Naive thymus-derived CD4-positive, alpha-beta T cell (primary cell): Measurements from ENCODE around the gene CRLF1. TPM values are rescaled to one million over a fixed set of nuclear protein-coding genes. Genes with fewer than 3 reads are reported as not detected.

Experiments
- ATAC-seq: fragments of 150-1000 bp; cut with Tn5 transposase; 2 replicates; pipeline ENCODE4 v1.10.0; 2021; ENCODE audit warnings: mild to moderate bottlenecking, moderate library complexity
- CTCF ChIA-PET: fragments of 350-600 bp; sonication (Branson Sonifier 250); formaldehyde crosslinking; loops from one replicate; lab custom pipeline; 2021; ENCODE audit warnings: antibody characterized with exemption; lab: Charles Lee
- POLR2A ChIA-PET: fragments of 350-600 bp; sonication (Branson Sonifier 250); formaldehyde crosslinking; loops from one replicate; lab custom pipeline; 2021; ENCODE audit warnings: antibody characterized with exemption, inconsistent platforms; lab: Charles Lee
- DNase-seq, 9 donors: peaks; one replicate each; pipeline versions ENCODE4 v3.0.0 to v3.0.0-alpha.2; 2020 to 2022; ENCODE audit warnings: mixed read lengths in 1 of 9
- H3K27ac ChIP-seq: one replicate; pipeline ENCODE4 v1.7.0; 2013; ENCODE audit warnings: mild to moderate bottlenecking, low read depth, low read length, moderate library complexity
- H3K27me3 ChIP-seq, 2 donors: one replicate each; pipeline ENCODE4 v1.7.0; 2013; ENCODE audit warnings: low read length in 2 of 2, mild to moderate bottlenecking in 2 of 2, moderate library complexity in 2 of 2; ENCODE audit not compliant: control insufficient read depth in 2 of 2, insufficient read depth in 2 of 2
- H3K36me3 ChIP-seq, 3 experiments: 1 replicate in 2 of 3; 2 replicates in 1 of 3; pipeline ENCODE4 v1.7.0; 2013; ENCODE audit warnings: low read length in 3 of 3, mild to moderate bottlenecking in 3 of 3, moderate library complexity in 1 of 3; ENCODE audit not compliant: insufficient read depth in 3 of 3, control insufficient read depth in 2 of 3
- H3K4me1 ChIP-seq, 2 donors: one replicate each; pipeline ENCODE4 v1.7.0; 2013; ENCODE audit warnings: low read length in 2 of 2, mild to moderate bottlenecking in 2 of 2, moderate library complexity in 1 of 2; ENCODE audit not compliant: control insufficient read depth in 2 of 2, insufficient read depth in 2 of 2
- H3K4me3 ChIP-seq: 2 replicates; pipeline ENCODE4 v1.7.0; 2013; ENCODE audit warnings: mild to moderate bottlenecking, low read length
- H3K9me3 ChIP-seq, 3 experiments: 1 replicate in 2 of 3; 2 replicates in 1 of 3; pipeline ENCODE4 v1.7.0; 2013; ENCODE audit warnings: low read length in 3 of 3; ENCODE audit not compliant: control insufficient read depth in 2 of 3
- H3K27ac Mint-ChIP-seq, 9 donors: one replicate each; pipeline ENCODE4 v1.8.0; 2020 to 2022; ENCODE audit warnings: mixed read lengths in 9 of 9, mild to moderate bottlenecking in 8 of 9, moderate library complexity in 5 of 9, inconsistent platforms in 2 of 9
- H3K27me3 Mint-ChIP-seq, 5 donors: one replicate each; pipeline ENCODE4 v1.8.0; 2021 to 2022; ENCODE audit warnings: mixed read lengths in 5 of 5, mild to moderate bottlenecking in 1 of 5
- H3K36me3 Mint-ChIP-seq, 5 donors: one replicate each; pipeline ENCODE4 v1.8.0; 2020 to 2022; ENCODE audit warnings: mixed read lengths in 5 of 5, mild to moderate bottlenecking in 3 of 5, inconsistent platforms in 1 of 5
- H3K4me1 Mint-ChIP-seq, 7 donors: one replicate each; pipeline ENCODE4 v1.8.0; 2020 to 2022; ENCODE audit warnings: mixed read lengths in 7 of 7, mild to moderate bottlenecking in 3 of 7, inconsistent platforms in 1 of 7
- H3K4me3 Mint-ChIP-seq, 10 donors: one replicate each; pipeline ENCODE4 v1.8.0; 2020 to 2022; ENCODE audit warnings: mild to moderate bottlenecking in 10 of 10, mixed read lengths in 10 of 10, moderate library complexity in 6 of 10, inconsistent platforms in 2 of 10
- H3K9me3 Mint-ChIP-seq, 11 donors: one replicate each; pipeline ENCODE4 v1.8.0; 2020 to 2022; ENCODE audit warnings: mixed read lengths in 11 of 11, mild to moderate bottlenecking in 4 of 11, inconsistent platforms in 1 of 11, moderate library complexity in 1 of 11
- intact Hi-C, 2 donors: fragments of 100-400 bp; cut with micrococcal nuclease; formaldehyde crosslinking; loops; one replicate each; pipeline ENCODE4 v1.15.1; 2023
- polyA plus RNA-seq, 2 donors: library from polyadenylated mRNA; unstranded; fragments of 300-500 nt; fragmentation: Illumina TruSeq; gene quantifications; one replicate each; pipeline ENCODE4 v1.2.3, GENCODE V29; 2021
- total RNA-seq, 6 experiments: library from RNA in 5 of 6; stranded (reverse) in 5 of 6; gene quantifications; 1 replicate in 5 of 6; 2 replicates in 1 of 6; pipeline ENCODE4 v1.2.3 and lab custom pipeline; 2021 to 2026

CRLF1 gene
- total and polyA plus RNA-seq, 7 experiments from 2014 or later = 0.28 to 0.49 TPM; not detected in 5

- ATAC-seq (no peak), DNase-seq (peak in 1 of 9 donors; percentile 10)
- Histone ChIP-seq H3K27me3 (no peaks in the 10 kb centered on the region), H3K4me3 (peak within 1 kb of the TSS; percentile 83), H3K36me3 (peaks cover 0 to 5% (median 0%) of the 10 kb centered on the region in 3 experiments), H3K9me3 (no peaks in the 10 kb centered on the region), H3K27ac (peak within 1 kb of the TSS; percentile 88), H3K4me1 (peaks cover 6 to 19% of the 10 kb centered on the region in 2 donors)
- ChIA-PET CTCF (no interaction called here), POLR2A (no interaction called here)
- H3K36me3 Mint-ChIP-seq = no peaks in the 10 kb centered on the region
- intact Hi-C loops = loop anchor here (1.0 to 5.0 kb wide), 17 partner anchors 25 to 770 kb away; partner anchors contain the start of genes ARMC6 (in 2 of the 2), COPE (in 2 of the 2), CRTC1 (in 2 of the 2) and DDX49 (in 2 of the 2)
- peaks cover 0 to 18% (median 3%) of the 10 kb centered on the region in 5 donors for H3K27me3 Mint-ChIP-seq
- peaks cover 23 to 51% (median 36%) of the 10 kb centered on the region in 7 donors for H3K4me1 Mint-ChIP-seq
- H3K9me3 Mint-ChIP-seq = peaks cover 0 to 4% (median 0%) of the 10 kb centered on the region in 11 donors
- H3K27ac Mint-ChIP-seq = peak within 1 kb of the TSS; percentile 70 to 96 (median 90)
- peak within 1 kb of the TSS; percentile 71 to 100 (median 88) for H3K4me3 Mint-ChIP-seq
These were observed 30.5 kb upstream of the CRLF1 start, which contains the start of gene KLHL26 for GRCh38 chr19:18636969-18637629. KLHL26 (plus strand) TSS chr19:18637028; CDS start chr19:18637055, 27 bp downstream.

- H3K27me3 Mint-ChIP-seq = peaks cover 0 to 18% (median 3%) of the 10 kb centered on the region in 5 donors
- peaks cover 23 to 48% (median 36%) of the 10 kb centered on the region in 7 donors for H3K4me1 Mint-ChIP-seq
- Histone ChIP-seq H3K36me3 (peaks cover 0 to 5% (median 0%) of the 10 kb centered on the region in 3 experiments), H3K4me1 (peaks cover 6 to 19% of the 10 kb centered on the region in 2 donors), H3K27ac (peak overlapping the region; percentile 88), H3K9me3 (no peaks in the 10 kb centered on the region), H3K4me3 (peak overlapping the region; percentile 77), H3K27me3 (no peaks in the 10 kb centered on the region)
- ChIA-PET CTCF (no interaction called here), POLR2A (no interaction called here)
- peaks cover 0 to 3% (median 0%) of the 10 kb centered on the region in 11 donors for H3K9me3 Mint-ChIP-seq
- intact Hi-C loops = loop anchor here (1.0 to 5.0 kb wide), 17 partner anchors 24 to 771 kb away; partner anchors contain the start of genes ARMC6 (in 2 of the 2), COPE (in 2 of the 2), CRTC1 (in 2 of the 2) and DDX49 (in 2 of the 2)
- DNase-seq (peak; percentile 97 to 100 (median 98)), ATAC-seq (peak; percentile 95)
- peak overlapping the region; percentile 70 to 96 (median 87) for H3K27ac Mint-ChIP-seq
- H3K4me3 Mint-ChIP-seq = peak overlapping the region; percentile 71 to 100 (median 88)
- no peaks in the 10 kb centered on the region for H3K36me3 Mint-ChIP-seq
These were observed 29.8 kb upstream of the CRLF1 start for GRCh38 chr19:18636183-18636968.

- H3K9me3 Mint-ChIP-seq = peaks cover 0 to 3% (median 0%) of the 10 kb centered on the region in 11 donors
- H3K36me3 Mint-ChIP-seq = no peaks in the 10 kb centered on the region
- Histone ChIP-seq H3K27me3 (no peaks in the 10 kb centered on the region), H3K4me1 (peaks cover 6 to 19% of the 10 kb centered on the region in 2 donors), H3K27ac (no peak overlapping the region), H3K36me3 (peaks cover 0 to 5% (median 0%) of the 10 kb centered on the region in 3 experiments), H3K9me3 (no peaks in the 10 kb centered on the region), H3K4me3 (no peak overlapping the region)
- no peak for ATAC-seq
- CTCF ChIA-PET = no interaction called here
- POLR2A ChIA-PET = no interaction called here
- DNase-seq = no peak
- intact Hi-C loops = loop anchor here (1.0 to 5.0 kb wide), 17 partner anchors 24 to 771 kb away; partner anchors contain the start of genes ARMC6 (in 2 of the 2), COPE (in 2 of the 2), CRTC1 (in 2 of the 2) and DDX49 (in 2 of the 2)
- peak overlapping the region; percentile 70 to 96 (median 87) for H3K27ac Mint-ChIP-seq
- peaks cover 0 to 18% (median 3%) of the 10 kb centered on the region in 5 donors for H3K27me3 Mint-ChIP-seq
- H3K4me1 Mint-ChIP-seq = peaks cover 23 to 46% (median 36%) of the 10 kb centered on the region in 7 donors
- H3K4me3 Mint-ChIP-seq = peak overlapping the region; percentile 71 to 100 (median 88)
These were observed 29.2 kb upstream of the CRLF1 start for GRCh38 chr19:18635831-18636182.

GRCh38 chr19:18634612-18635297, 28.2 kb upstream of the CRLF1 start:
- peaks cover 0 to 5% (median 0%) of the 10 kb centered on the region in 3 experiments for H3K36me3 ChIP-seq
- no peaks in the 10 kb centered on the region for H3K9me3 ChIP-seq
- H3K36me3 Mint-ChIP-seq = no peaks in the 10 kb centered on the region
- peaks cover 0 to 21% (median 3%) of the 10 kb centered on the region in 5 donors for H3K27me3 Mint-ChIP-seq
- DNase-seq (peak in 4 of 9 donors; percentile 24 to 31 (median 28)), ATAC-seq (no peak)
- peaks cover 6 to 19% of the 10 kb centered on the region in 2 donors for H3K4me1 ChIP-seq
- H3K4me1 Mint-ChIP-seq = peaks cover 23 to 42% (median 35%) of the 10 kb centered on the region in 7 donors
- H3K4me3 Mint-ChIP-seq = peak overlapping the region in 5 of 10 donors; percentile 30 to 89 (median 71)
- no peak overlapping the region for H3K4me3 ChIP-seq
- H3K9me3 Mint-ChIP-seq = peaks cover 0 to 3% (median 0%) of the 10 kb centered on the region in 11 donors
- no peaks in the 10 kb centered on the region for H3K27me3 ChIP-seq
- CTCF ChIA-PET = no interaction called here
- H3K27ac Mint-ChIP-seq = peak overlapping the region in 4 of 9 donors; percentile 5 to 70 (median 44)
- no peak overlapping the region for H3K27ac ChIP-seq
- POLR2A ChIA-PET = interaction anchor here (0.9 to 1.3 kb wide), 3 partner anchors 41 to 198 kb away, joined by 3 read pairs; partner anchors contain the start of gene UBA52
- intact Hi-C loops = loop anchor here (5.0 kb wide), 4 partner anchors 92 to 773 kb away; partner anchors contain the start of genes FKBP8 (in 1 of the 2), GATAD2A (in 1 of the 2) and ISYNA1 (in 1 of the 2)

- CTCF ChIA-PET = no interaction called here
- no peaks in the 10 kb centered on the region for H3K36me3 Mint-ChIP-seq
- no peak for DNase-seq
- H3K27me3 Mint-ChIP-seq = peaks cover 0 to 21% (median 3%) of the 10 kb centered on the region in 5 donors
- H3K4me3 Mint-ChIP-seq = no peak overlapping the region
- no peak for ATAC-seq
- Histone ChIP-seq H3K27ac (no peak overlapping the region), H3K4me3 (no peak overlapping the region), H3K4me1 (peaks cover 6 to 18% of the 10 kb centered on the region in 2 donors), H3K36me3 (peaks cover 0 to 5% (median 0%) of the 10 kb centered on the region in 3 experiments), H3K9me3 (no peaks in the 10 kb centered on the region), H3K27me3 (no peaks in the 10 kb centered on the region)
- intact Hi-C loops = no loop called here
- H3K9me3 Mint-ChIP-seq = peaks cover 0 to 3% (median 0%) of the 10 kb centered on the region in 11 donors
- H3K27ac Mint-ChIP-seq = no peak overlapping the region
- POLR2A ChIA-PET = no interaction called here
- peaks cover 20 to 33% (median 28%) of the 10 kb centered on the region in 7 donors for H3K4me1 Mint-ChIP-seq
These were observed 26.7 kb upstream of the CRLF1 start for GRCh38 chr19:18633321-18633720.
